Activated CD4-positive, alpha-beta T cell treated with anti-CD3 and anti-CD28 coated beads for 36 hours (primary cell): ENCODE results near the gene ORMDL2. TPM values are rescaled to one million over a fixed set of nuclear protein-coding genes. Genes with fewer than 3 reads are reported as not detected.
A peak's percentile ranks its signal among the peaks of the same experiment; 100 is the strongest.

Experiments
- ATAC-seq: fragments of 200-7000 bp; cut with Tn5 transposase; one replicate; pipeline ENCODE4 v1.10.0; 2021; ENCODE audit warnings: mild to moderate bottlenecking, moderate library complexity
- CTCF ChIA-PET: fragments of 350-600 bp; sonication (Branson Sonifier 250); formaldehyde crosslinking; loops from one replicate; lab custom pipeline; 2021; ENCODE audit warnings: antibody characterized with exemption; lab: Charles Lee
- POLR2A ChIA-PET: fragments of 350-600 bp; sonication (Branson Sonifier 250); formaldehyde crosslinking; loops from one replicate; lab custom pipeline; 2021; ENCODE audit warnings: antibody characterized with exemption, inconsistent platforms; lab: Charles Lee
- DNase-seq: peaks from one replicate; pipeline ENCODE4 v3.0.0-alpha.2; 2020
- H3K27ac Mint-ChIP-seq: one replicate; pipeline ENCODE4 v1.8.0; 2021; ENCODE audit warnings: mixed read lengths
- H3K27me3 Mint-ChIP-seq: one replicate; pipeline ENCODE4 v1.8.0; 2021; ENCODE audit warnings: mixed read lengths
- H3K36me3 Mint-ChIP-seq: one replicate; pipeline ENCODE4 v1.8.0; 2021; ENCODE audit warnings: low read depth, mixed read lengths
- H3K4me1 Mint-ChIP-seq: one replicate; pipeline ENCODE4 v1.8.0; 2021; ENCODE audit warnings: mixed read lengths
- H3K4me3 Mint-ChIP-seq: one replicate; pipeline ENCODE4 v1.8.0; 2021; ENCODE audit warnings: mild to moderate bottlenecking, moderate library complexity, mixed read lengths
- H3K9me3 Mint-ChIP-seq: one replicate; pipeline ENCODE4 v1.8.0; 2021; ENCODE audit warnings: low read depth, mixed read lengths
- intact Hi-C, 2 experiments: fragments of 100-400 bp; cut with DNase I in 1 of 2; cut with micrococcal nuclease in 1 of 2; formaldehyde crosslinking; loops; one replicate each; pipeline versions ENCODE4 v1.14.2 to v1.15.1; 2022 to 2024; cut with DNase I, micrococcal nuclease
- total RNA-seq, 2 experiments: library from RNA; stranded (reverse); gene quantifications; one replicate each; pipeline ENCODE4 v1.2.3, GENCODE V29; 2021

ORMDL2 gene
- total RNA-seq, 2 experiments from 2014 or later, result 29.4 to 35.6 TPM

- Mint-ChIP-seq H3K27me3 (no peaks in the 10 kb centered on the region), H3K4me3 (no peak overlapping the region), H3K4me1 (no peaks in the 10 kb centered on the region), H3K9me3 (no peaks in the 10 kb centered on the region), H3K36me3 (no peaks in the 10 kb centered on the region), H3K27ac (no peak overlapping the region)
- ChIA-PET POLR2A (no interaction called here), CTCF (interaction anchor here (0.5 kb wide), 1 partner anchor 115 kb away, joined by 6 read pairs; no protein-coding TSS in a partner anchor)
- intact Hi-C loops, result no loop called here
- ATAC-seq, result no peak
- DNase-seq, result no peak
These were observed 21.7 kb downstream of the ORMDL2 start for GRCh38 chr12:55839345-55840140.

- H3K27me3 Mint-ChIP-seq, result no peaks in the 10 kb centered on the region
- no peaks in the 10 kb centered on the region for H3K36me3 Mint-ChIP-seq
- no peak overlapping the region for H3K27ac Mint-ChIP-seq
- H3K4me1 Mint-ChIP-seq, result no peaks in the 10 kb centered on the region
- no peaks in the 10 kb centered on the region for H3K9me3 Mint-ChIP-seq
- H3K4me3 Mint-ChIP-seq, result no peak overlapping the region
- ChIA-PET POLR2A (no interaction called here), CTCF (no interaction called here)
- no peak for ATAC-seq
- intact Hi-C loops, result no loop called here
- DNase-seq, result no peak
These were observed 22.9 kb downstream of the ORMDL2 start for GRCh38 chr12:55840581-55841351.

GRCh38 chr12:55842681-55843429 lies 25.0 kb downstream of the ORMDL2 start, which contains the start of gene MMP19:
Gene MMP19 (minus strand): TSS chr12:55842936. CDS start chr12:55842830, 106 bp downstream.
- peak; percentile 34 for ATAC-seq

GRCh38 chr12:55843431-55843830 lies 25.6 kb downstream of the ORMDL2 start:
- no peaks in the 10 kb centered on the region for H3K9me3 Mint-ChIP-seq
- H3K27me3 Mint-ChIP-seq, result no peaks in the 10 kb centered on the region
- ATAC-seq (no peak), DNase-seq (no peak)
- intact Hi-C loops, result no loop called here
- peaks cover 12% of the 10 kb centered on the region for H3K4me1 Mint-ChIP-seq
- H3K36me3 Mint-ChIP-seq, result no peaks in the 10 kb centered on the region
- ChIA-PET POLR2A (no interaction called here), CTCF (interaction anchor here (0.8 to 1.3 kb wide), 2 partner anchors 17 to 105 kb away, joined by 3 read pairs; no protein-coding TSS in a partner anchor)
- H3K4me3 Mint-ChIP-seq, result no peak overlapping the region
- no peak overlapping the region for H3K27ac Mint-ChIP-seq

More at GRCh38 chr12:55842681-55843429, 25.0 kb downstream of the ORMDL2 start, which contains the start of gene MMP19:
- Mint-ChIP-seq H3K36me3 (no peaks in the 10 kb centered on the region), H3K4me3 (no peak within 1 kb of the TSS), H3K9me3 (no peaks in the 10 kb centered on the region), H3K4me1 (peaks cover 10% of the 10 kb centered on the region), H3K27me3 (no peaks in the 10 kb centered on the region), H3K27ac (peak within 1 kb of the TSS; percentile 52)
- intact Hi-C loops, result no loop called here
- no peak for DNase-seq
- ChIA-PET POLR2A (no interaction called here), CTCF (interaction anchor here (1.3 kb wide), 1 partner anchor 104 kb away, joined by 3 read pairs; no protein-coding TSS in a partner anchor)

GRCh38 chr12:55844961-55845360 lies 27.1 kb downstream of the ORMDL2 start:
- no peak for ATAC-seq
- POLR2A ChIA-PET, result no interaction called here
- H3K9me3 Mint-ChIP-seq, result no peaks in the 10 kb centered on the region
- no peaks in the 10 kb centered on the region for H3K36me3 Mint-ChIP-seq
- peaks cover 2% of the 10 kb centered on the region for H3K27me3 Mint-ChIP-seq
- CTCF ChIA-PET, result interaction anchor here (1.3 kb wide), 1 partner anchor 91 kb away, joined by 3 read pairs; no protein-coding TSS in a partner anchor
- H3K27ac Mint-ChIP-seq, result no peak overlapping the region
- H3K4me1 Mint-ChIP-seq, result peaks cover 14% of the 10 kb centered on the region
- intact Hi-C loops, result no loop called here
- no peak overlapping the region for H3K4me3 Mint-ChIP-seq
- DNase-seq, result no peak

- ChIA-PET POLR2A (no interaction called here), CTCF (interaction anchor here (0.8 to 1.3 kb wide), 2 partner anchors 91 to 106 kb away, joined by 3 read pairs; no protein-coding TSS in a partner anchor)
- intact Hi-C loops, result no loop called here
- DNase-seq (no peak), ATAC-seq (no peak)
- H3K27me3 Mint-ChIP-seq, result peaks cover 2% of the 10 kb centered on the region
- no peak overlapping the region for H3K4me3 Mint-ChIP-seq
- H3K4me1 Mint-ChIP-seq, result peaks cover 14% of the 10 kb centered on the region
- no peak overlapping the region for H3K27ac Mint-ChIP-seq
- no peaks in the 10 kb centered on the region for H3K9me3 Mint-ChIP-seq
- H3K36me3 Mint-ChIP-seq, result no peaks in the 10 kb centered on the region
These were observed 27.5 kb downstream of the ORMDL2 start for GRCh38 chr12:55845361-55845760.

- no peak for ATAC-seq
- CTCF ChIA-PET, result interaction anchor here (0.8 to 1.3 kb wide), 3 partner anchors 80 to 107 kb away, joined by 3 to 5 read pairs (median 3); no protein-coding TSS in a partner anchor
These were observed 28.1 kb downstream of the ORMDL2 start for GRCh38 chr12:55845785-55846496.

GRCh38 chr12:55847033-55847432 lies 29.2 kb downstream of the ORMDL2 start:
- Mint-ChIP-seq H3K27me3 (peaks cover 2% of the 10 kb centered on the region), H3K27ac (peak overlapping the region; percentile 74), H3K4me3 (no peak overlapping the region), H3K4me1 (peaks cover 14% of the 10 kb centered on the region), H3K9me3 (no peaks in the 10 kb centered on the region), H3K36me3 (no peaks in the 10 kb centered on the region)
- ATAC-seq, result peak; percentile 78
- ChIA-PET CTCF (interaction anchor here (0.6 to 1.1 kb wide), 5 partner anchors 13 to 1271 kb away, joined by 3 to 5 read pairs (median 3); no protein-coding TSS in a partner anchor), POLR2A (interaction anchor here (0.6 to 1.2 kb wide), 3 partner anchors 29 to 139 kb away, joined by 3 to 4 read pairs (median 3); partner anchors contain the start of genes ITGA7, ORMDL2 and SARNP)
- intact Hi-C loops, result no loop called here
- peak; percentile 61 for DNase-seq

More at GRCh38 chr12:55845785-55846496, 28.1 kb downstream of the ORMDL2 start:
- H3K27ac Mint-ChIP-seq, result no peak overlapping the region
- POLR2A ChIA-PET, result no interaction called here
- H3K36me3 Mint-ChIP-seq, result no peaks in the 10 kb centered on the region
- peaks cover 2% of the 10 kb centered on the region for H3K27me3 Mint-ChIP-seq
- H3K9me3 Mint-ChIP-seq, result no peaks in the 10 kb centered on the region
- intact Hi-C loops, result no loop called here
- H3K4me1 Mint-ChIP-seq, result peaks cover 14% of the 10 kb centered on the region
- no peak for DNase-seq
- H3K4me3 Mint-ChIP-seq, result no peak overlapping the region

GRCh38 chr12:55847603-55848291 lies 29.9 kb downstream of the ORMDL2 start:
- no peaks in the 10 kb centered on the region for H3K9me3 Mint-ChIP-seq
- CTCF ChIA-PET, result interaction anchor here (0.6 to 0.7 kb wide), 3 partner anchors 17 to 1270 kb away, joined by 3 read pairs; no protein-coding TSS in a partner anchor
- H3K27ac Mint-ChIP-seq, result peak overlapping the region; percentile 74
- no peaks in the 10 kb centered on the region for H3K36me3 Mint-ChIP-seq
- H3K4me3 Mint-ChIP-seq, result no peak overlapping the region
- POLR2A ChIA-PET, result interaction anchor here (1.2 kb wide), 1 partner anchor 30 kb away, joined by 3 read pairs; the partner anchor contains the start of genes ORMDL2 and SARNP
- peak; percentile 44 for DNase-seq
- H3K4me1 Mint-ChIP-seq, result peaks cover 14% of the 10 kb centered on the region
- peak; percentile 79 for ATAC-seq
- intact Hi-C loops, result no loop called here
- H3K27me3 Mint-ChIP-seq, result peaks cover 2% of the 10 kb centered on the region
